Thoracic aorta (tissue), 2 donors: ENCODE measurements around the gene BLNK. TPM values are rescaled to one million over a fixed set of nuclear protein-coding genes. Genes with fewer than 3 reads are reported as not detected.

Experiments used
- ATAC-seq: fragments of 150-250 bp; one replicate; pipeline ENCODE4 v1.8.0; 2017; ENCODE audit warnings: low read depth; ENCODE audit not compliant: insufficient number of reproducible peaks, low FRiP score
- DNase-seq: peaks from one replicate; pipeline ENCODE4 v3.0.0-alpha.2; 2020; ENCODE audit warnings: low spot score
- H3K27ac ChIP-seq, 2 donors: fragments of 200-600 bp; sonication (generic); 1 replicate in 1 of 2; 2 replicates in 1 of 2; pipeline ENCODE4 v1.5.1; 2016; ENCODE audit warnings: mild to moderate bottlenecking in 2 of 2, moderate library complexity in 2 of 2
- H3K27me3 ChIP-seq: fragments of 200-600 bp; sonication (generic); replicated peaks from 2 replicates; pipeline ENCODE4 v1.6.0; 2016; ENCODE audit warnings: mild to moderate bottlenecking; ENCODE audit not compliant: insufficient read depth
- H3K36me3 ChIP-seq: fragments of 200-600 bp; sonication (generic); one replicate; pipeline ENCODE4 v1.5.1; 2016
- H3K4me1 ChIP-seq, 2 donors: fragments of 200-600 bp; sonication (generic); 1 replicate in 1 of 2; 2 replicates in 1 of 2; pipeline versions ENCODE4 v1.5.1 to v1.6.0; 2016; ENCODE audit warnings: low read depth in 2 of 2, mild to moderate bottlenecking in 1 of 2; ENCODE audit not compliant: control insufficient read depth in 1 of 2
- H3K4me3 ChIP-seq: fragments of 200-600 bp; sonication (generic); 2 replicates; pipeline ENCODE4 v1.5.1; 2016; ENCODE audit warnings: mild to moderate bottlenecking
- H3K9me3 ChIP-seq: fragments of 200-600 bp; sonication (generic); 2 replicates; pipeline ENCODE4 v1.5.1; 2016
- CTCF ChIP-seq: fragments of 200-600 bp; sonication (generic); IDR thresholded peaks from one replicate; pipeline ENCODE4 v1.5.1; 2019; ENCODE audit warnings: antibody characterized with exemption
- total RNA-seq, 2 donors: library from RNA; depleted of rRNA; stranded (reverse); fragments of >200 nt; gene quantifications; one replicate each; pipeline versions ENCODE4 v1.1.0 to v1.2.3, GENCODE V29; 2016

The BLNK gene
- total RNA-seq, 2 donors from 2014 or later: 1.3 to 6.9 TPM

GRCh38 chr10:96276426-96276825 is 5.1 kb upstream of the BLNK start:
- DNase-seq (no peak), ATAC-seq (no peak)
- Histone ChIP-seq H3K27me3 (no peaks in the 10 kb centered on the region), H3K4me3 (no peak overlapping the region), H3K4me1 (peaks cover 6 to 22% of the 10 kb centered on the region in 2 donors), H3K36me3 (no peaks in the 10 kb centered on the region), H3K27ac (peak overlapping the region; percentile 59 to 67), H3K9me3 (no peaks in the 10 kb centered on the region)
- TF ChIP-seq CTCF: no peak

GRCh38 chr10:96275685-96276418 is 4.5 kb upstream of the BLNK start:
- DNase-seq: peak; percentile 18
- Histone ChIP-seq H3K27ac (peak overlapping the region; percentile 59 to 67), H3K4me1 (peaks cover 6 to 27% of the 10 kb centered on the region in 2 donors)

GRCh38 chr10:96272316-96273280 is 1.2 kb upstream of the BLNK start:
- peak overlapping the region; percentile 78 for H3K27ac ChIP-seq
- no peak overlapping the region for H3K4me3 ChIP-seq
- TF ChIP-seq CTCF: no peak
- no peak for DNase-seq
- H3K36me3 ChIP-seq: no peaks in the 10 kb centered on the region
- no peaks in the 10 kb centered on the region for H3K9me3 ChIP-seq
- no peak for ATAC-seq
- peaks cover 6 to 43% of the 10 kb centered on the region in 2 donors for H3K4me1 ChIP-seq
- H3K27me3 ChIP-seq: no peaks in the 10 kb centered on the region

More at GRCh38 chr10:96275685-96276418, 4.5 kb upstream of the BLNK start:
- no peaks in the 10 kb centered on the region for H3K36me3 ChIP-seq
- no peaks in the 10 kb centered on the region for H3K27me3 ChIP-seq
- no peak for TF ChIP-seq CTCF
- ATAC-seq: no peak
- H3K9me3 ChIP-seq: no peaks in the 10 kb centered on the region
- no peak overlapping the region for H3K4me3 ChIP-seq

GRCh38 chr10:96270571-96270970 is 798 bp downstream of the BLNK start:
- no peak for ATAC-seq
- Histone ChIP-seq H3K27ac (peak overlapping the region; percentile 78), H3K4me1 (peaks cover 6 to 37% of the 10 kb centered on the region in 2 donors), H3K9me3 (no peaks in the 10 kb centered on the region), H3K4me3 (peak overlapping the region; percentile 64), H3K36me3 (no peaks in the 10 kb centered on the region), H3K27me3 (no peaks in the 10 kb centered on the region)
- DNase-seq: no peak
- no peak for TF ChIP-seq CTCF
